Measurements from ENCODE around the gene OTOG.

OTOG gene

DNA sequence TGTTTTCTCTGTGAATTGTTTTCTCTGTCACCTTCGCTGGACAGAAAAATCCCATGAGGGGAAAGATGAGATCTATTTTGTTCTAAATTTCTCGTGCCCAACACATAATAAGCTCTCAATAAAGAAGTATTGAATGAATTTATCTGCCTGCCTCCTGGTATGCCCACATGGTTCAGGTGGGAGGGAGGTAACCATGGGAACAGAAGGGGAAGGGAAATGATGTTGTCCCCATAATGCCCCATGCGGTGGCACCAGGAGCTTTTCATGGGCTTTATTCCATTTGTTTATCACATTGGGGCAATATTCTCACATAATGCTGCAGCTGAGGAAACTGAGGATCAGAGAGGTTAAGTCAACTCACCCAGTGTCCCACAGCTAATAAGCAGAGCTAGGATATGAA lies 11.6 kb upstream of the OTOG start:
- TF ChIP-seq TAF1 (IDR thresholded peaks at IDR 0.05; ENCODE audit: borderline replicate concordance, insufficient read depth, low read length) (no peak), POLR2AphosphoS5 (IDR thresholded peaks at IDR 0.05; ENCODE audit: low read depth, low read length) (no peak), FOXP2 (optimal IDR thresholded peaks at IDR 0.05; ENCODE audit: borderline replicate concordance, extremely low read depth, extremely low read length, insufficient read depth) (no peak), SIN3A (IDR thresholded peaks at IDR 0.05; ENCODE audit: borderline replicate concordance, insufficient read depth, low read length) (no peak)
- TF ChIP-seq, protein P1, sequence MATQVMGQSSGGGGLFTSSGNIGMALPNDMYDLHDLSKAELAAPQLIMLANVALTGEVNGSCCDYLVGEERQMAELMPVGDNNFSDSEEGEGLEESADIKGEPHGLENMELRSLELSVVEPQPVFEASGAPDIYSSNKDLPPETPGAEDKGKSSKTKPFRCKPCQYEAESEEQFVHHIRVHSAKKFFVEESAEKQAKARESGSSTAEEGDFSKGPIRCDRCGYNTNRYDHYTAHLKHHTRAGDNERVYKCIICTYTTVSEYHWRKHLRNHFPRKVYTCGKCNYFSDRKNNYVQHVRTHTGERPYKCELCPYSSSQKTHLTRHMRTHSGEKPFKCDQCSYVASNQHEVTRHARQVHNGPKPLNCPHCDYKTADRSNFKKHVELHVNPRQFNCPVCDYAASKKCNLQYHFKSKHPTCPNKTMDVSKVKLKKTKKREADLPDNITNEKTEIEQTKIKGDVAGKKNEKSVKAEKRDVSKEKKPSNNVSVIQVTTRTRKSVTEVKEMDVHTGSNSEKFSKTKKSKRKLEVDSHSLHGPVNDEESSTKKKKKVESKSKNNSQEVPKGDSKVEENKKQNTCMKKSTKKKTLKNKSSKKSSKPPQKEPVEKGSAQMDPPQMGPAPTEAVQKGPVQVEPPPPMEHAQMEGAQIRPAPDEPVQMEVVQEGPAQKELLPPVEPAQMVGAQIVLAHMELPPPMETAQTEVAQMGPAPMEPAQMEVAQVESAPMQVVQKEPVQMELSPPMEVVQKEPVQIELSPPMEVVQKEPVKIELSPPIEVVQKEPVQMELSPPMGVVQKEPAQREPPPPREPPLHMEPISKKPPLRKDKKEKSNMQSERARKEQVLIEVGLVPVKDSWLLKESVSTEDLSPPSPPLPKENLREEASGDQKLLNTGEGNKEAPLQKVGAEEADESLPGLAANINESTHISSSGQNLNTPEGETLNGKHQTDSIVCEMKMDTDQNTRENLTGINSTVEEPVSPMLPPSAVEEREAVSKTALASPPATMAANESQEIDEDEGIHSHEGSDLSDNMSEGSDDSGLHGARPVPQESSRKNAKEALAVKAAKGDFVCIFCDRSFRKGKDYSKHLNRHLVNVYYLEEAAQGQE (IDR thresholded peaks at IDR 0.05; ENCODE audit: insufficient read depth in 1 of 2, low read depth in 2 of 2, low read length in 2 of 2), result no peak

DNA sequence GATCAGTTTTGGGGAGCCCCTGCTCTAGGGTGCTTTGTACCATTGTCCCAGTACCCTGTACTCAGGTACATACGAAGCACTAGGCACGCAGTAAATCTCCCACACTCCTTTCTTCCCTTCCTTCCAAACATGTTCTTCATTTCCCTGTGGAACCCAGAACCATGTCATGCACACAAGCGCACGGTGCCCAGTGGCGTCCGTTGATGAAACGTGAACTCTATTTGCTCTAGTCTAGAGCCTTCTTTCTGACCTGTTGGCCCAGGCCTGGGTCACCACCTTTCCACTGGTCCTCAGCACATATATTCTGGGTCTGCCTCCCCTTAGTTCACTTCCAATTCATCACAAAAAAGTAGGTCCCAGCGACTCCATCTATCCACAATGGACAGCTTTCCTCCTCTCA lies 9.8 kb upstream of the OTOG start:
- no peak for TF ChIP-seq POLR2AphosphoS5 (IDR thresholded peaks at IDR 0.05; ENCODE audit: low read depth, low read length)
- TF ChIP-seq TAF1 (IDR thresholded peaks at IDR 0.05; ENCODE audit: borderline replicate concordance, insufficient read depth, low read length), result no peak
- TF ChIP-seq, protein P1 (IDR thresholded peaks at IDR 0.05; ENCODE audit: insufficient read depth in 1 of 2, low read depth in 2 of 2, low read length in 2 of 2), result no peak
- TF ChIP-seq FOXP2 (optimal IDR thresholded peaks at IDR 0.05; ENCODE audit: borderline replicate concordance, extremely low read depth, extremely low read length, insufficient read depth), result no peak
- TF ChIP-seq SIN3A (IDR thresholded peaks at IDR 0.05; ENCODE audit: borderline replicate concordance, insufficient read depth, low read length), result no peak

DNA sequence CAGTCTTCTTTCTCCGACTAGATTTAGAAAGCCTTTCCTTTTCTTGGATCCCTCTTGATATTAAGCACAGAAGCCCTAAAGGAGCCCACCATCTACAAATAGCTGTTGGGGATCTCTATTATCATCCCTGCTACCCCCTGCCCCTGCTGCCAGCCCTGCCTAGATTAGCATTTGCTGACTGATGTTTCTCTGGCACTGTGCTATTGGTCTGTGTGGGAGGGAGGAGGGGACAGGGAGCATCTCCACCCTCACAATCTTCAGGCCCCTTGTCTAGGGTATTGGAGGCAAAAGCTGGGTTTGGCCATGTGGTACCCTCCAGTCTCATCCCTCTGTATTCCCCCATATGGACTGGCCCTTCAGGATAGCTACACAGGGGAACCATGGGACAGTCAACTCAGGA lies 9.0 kb upstream of the OTOG start:
- TF ChIP-seq TAF1 (IDR thresholded peaks at IDR 0.05; ENCODE audit: borderline replicate concordance, insufficient read depth, low read length) (no peak), SIN3A (IDR thresholded peaks at IDR 0.05; ENCODE audit: borderline replicate concordance, insufficient read depth, low read length) (no peak), POLR2AphosphoS5 (IDR thresholded peaks at IDR 0.05; ENCODE audit: low read depth, low read length) (no peak), FOXP2 (optimal IDR thresholded peaks at IDR 0.05; ENCODE audit: borderline replicate concordance, extremely low read depth, extremely low read length, insufficient read depth) (no peak)
- TF ChIP-seq, protein P1 (IDR thresholded peaks at IDR 0.05; ENCODE audit: insufficient read depth in 1 of 2, low read depth in 2 of 2, low read length in 2 of 2), result no peak

DNA sequence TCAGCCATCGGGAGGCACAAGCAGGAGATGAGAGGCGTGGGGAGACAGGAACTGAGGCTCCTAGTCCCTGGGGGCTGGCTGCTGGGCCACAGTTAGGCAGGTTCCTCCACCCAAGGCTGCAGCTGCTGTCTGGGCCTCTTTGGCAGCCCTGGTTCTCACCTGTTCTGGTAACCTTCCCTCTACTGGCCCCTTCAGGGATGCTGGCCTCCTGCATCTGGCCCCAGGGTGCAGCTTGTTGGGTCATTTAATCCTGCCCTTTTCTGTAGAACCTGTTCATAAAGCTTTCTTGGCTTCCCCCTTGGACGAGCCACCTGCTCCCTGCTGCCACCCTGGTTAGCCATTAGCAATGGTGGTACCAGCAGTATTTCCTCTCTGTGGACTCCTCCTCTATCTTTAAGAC lies 8.3 kb upstream of the OTOG start:
- TF ChIP-seq, protein P1 (IDR thresholded peaks at IDR 0.05; ENCODE audit: insufficient read depth in 1 of 2, low read depth in 2 of 2, low read length in 2 of 2), result no peak
- TF ChIP-seq POLR2AphosphoS5 (IDR thresholded peaks at IDR 0.05; ENCODE audit: low read depth, low read length) (no peak), SIN3A (IDR thresholded peaks at IDR 0.05; ENCODE audit: borderline replicate concordance, insufficient read depth, low read length) (no peak), FOXP2 (optimal IDR thresholded peaks at IDR 0.05; ENCODE audit: borderline replicate concordance, extremely low read depth, extremely low read length, insufficient read depth) (no peak), TAF1 (IDR thresholded peaks at IDR 0.05; ENCODE audit: borderline replicate concordance, insufficient read depth, low read length) (no peak)

DNA sequence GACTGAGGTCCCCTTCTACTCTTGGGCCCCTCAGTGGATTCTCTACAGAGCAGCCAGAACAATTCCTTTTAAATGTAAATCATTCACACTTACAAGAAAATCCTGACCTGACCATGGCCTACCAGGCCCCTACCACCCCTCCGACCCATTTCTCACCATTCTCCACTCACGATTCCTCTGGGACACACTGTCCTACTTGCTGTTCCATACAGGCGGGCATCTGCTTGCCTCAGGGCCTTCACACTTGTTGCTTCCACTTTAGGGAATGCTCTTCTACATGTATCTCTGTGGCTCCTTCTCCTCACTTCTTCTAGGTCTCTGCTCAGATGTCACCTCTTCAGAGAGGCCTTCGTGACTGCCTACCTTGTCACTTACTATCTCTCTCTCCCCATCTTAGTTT lies 6.3 kb upstream of the OTOG start:
- TF ChIP-seq, protein P1 (IDR thresholded peaks at IDR 0.05; ENCODE audit: insufficient read depth in 1 of 2, low read depth in 2 of 2, low read length in 2 of 2), result no peak
- TF ChIP-seq TAF1 (IDR thresholded peaks at IDR 0.05; ENCODE audit: borderline replicate concordance, insufficient read depth, low read length) (no peak), FOXP2 (optimal IDR thresholded peaks at IDR 0.05; ENCODE audit: borderline replicate concordance, extremely low read depth, extremely low read length, insufficient read depth) (no peak), POLR2AphosphoS5 (IDR thresholded peaks at IDR 0.05; ENCODE audit: low read depth, low read length) (no peak), SIN3A (IDR thresholded peaks at IDR 0.05; ENCODE audit: borderline replicate concordance, insufficient read depth, low read length) (no peak)

Measured in PFSK-1 (cell line).